MM.1S (cell line): ENCODE results near the gene ATP2B2.

Source experiments
- DNase-seq: peaks from one replicate; pipeline ENCODE4 v3.0.0-alpha.2; 2015
- H2AFZ ChIP-seq: fragments of 300-600 bp; sonication (generic); 2 replicates; pipeline ENCODE4 v1.6.0; 2016; ENCODE audit warnings: antibody characterized with exemption, low read length
- H3F3A ChIP-seq: fragments of 300-600 bp; sonication (generic); 2 replicates; pipeline ENCODE4 v1.6.1; 2016; ENCODE audit warnings: mild to moderate bottlenecking, antibody characterized with exemption, low read length, moderate library complexity, mixed read lengths; ENCODE audit not compliant: insufficient read depth
- H3K27ac ChIP-seq: fragments of 300-600 bp; sonication (generic); 2 replicates; pipeline ENCODE4 v1.5.1; 2016; ENCODE audit warnings: mild to moderate bottlenecking, low read length
- H3K27me3 ChIP-seq: fragments of 300-600 bp; sonication (generic); replicated peaks from 2 replicates; pipeline ENCODE4 v1.6.0; 2016; ENCODE audit warnings: low read length; ENCODE audit not compliant: insufficient read depth
- H3K36me3 ChIP-seq: fragments of 300-600 bp; sonication (generic); replicated peaks from 2 replicates; pipeline ENCODE4 v1.6.1; 2016; ENCODE audit warnings: mild to moderate bottlenecking, low read length, mixed read lengths; ENCODE audit not compliant: insufficient read depth
- H3K4me1 ChIP-seq: fragments of 300-600 bp; sonication (generic); 2 replicates; pipeline ENCODE4 v1.6.1; 2016; ENCODE audit warnings: low read length, mixed read lengths
- H3K4me2 ChIP-seq: fragments of 300-600 bp; sonication (generic); 2 replicates; pipeline ENCODE4 v1.6.0; 2016; ENCODE audit warnings: low read depth, low read length
- H3K4me3 ChIP-seq: fragments of 300-600 bp; sonication (generic); 2 replicates; pipeline ENCODE4 v1.5.1; 2016; ENCODE audit warnings: low read length, mixed read lengths
- H3K79me2 ChIP-seq: fragments of 300-600 bp; sonication (generic); 2 replicates; pipeline ENCODE4 v1.6.1; 2016; ENCODE audit warnings: mixed run types, low read length, mixed read lengths
- H3K9ac ChIP-seq: fragments of 300-600 bp; sonication (generic); 2 replicates; pipeline ENCODE4 v1.6.1; 2016; ENCODE audit warnings: low read length, mixed read lengths
- H3K9me2 ChIP-seq: fragments of 300-600 bp; sonication (generic); replicated peaks from 2 replicates; pipeline ENCODE4 v1.6.1; 2016; ENCODE audit warnings: mild to moderate bottlenecking, low read length, mixed read lengths; ENCODE audit not compliant: insufficient read depth
- H3K9me3 ChIP-seq: fragments of 300-600 bp; sonication (generic); replicated peaks from 2 replicates; pipeline ENCODE4 v1.6.1; 2016; ENCODE audit warnings: mild to moderate bottlenecking, low read length, mixed read lengths; ENCODE audit not compliant: insufficient read depth
- H4K20me1 ChIP-seq: fragments of 300-600 bp; sonication (generic); 2 replicates; pipeline ENCODE4 v1.6.1; 2016; ENCODE audit warnings: mild to moderate bottlenecking, low read length, moderate library complexity, mixed read lengths; ENCODE audit not compliant: insufficient read depth
- CTCF ChIP-seq: fragments of 300-600 bp; sonication (generic); IDR thresholded peaks from 2 replicates; pipeline ENCODE4 v1.5.1; 2016; ENCODE audit warnings: antibody characterized with exemption, low read length, mixed read lengths
- EZH2 ChIP-seq: fragments of 300-600 bp; sonication (generic); optimal IDR thresholded peaks from 2 replicates; pipeline ENCODE3; 2017; ENCODE audit warnings: low read depth, mild to moderate bottlenecking, antibody characterized with exemption, low read length, mixed read lengths
- EZH2phosphoT487 ChIP-seq: fragments of 300-600 bp; sonication (generic); IDR thresholded peaks from 2 replicates; pipeline ENCODE4 v1.6.1; 2018; ENCODE audit warnings: antibody characterized with exemption, low read length

ATP2B2 gene

GRCh38 chr3:10350324-10350985 is 154.9 kb downstream of the ATP2B2 start:
- DNase-seq, result no peak
- TF ChIP-seq CTCF (no peak), EZH2 (no peak), EZH2phosphoT487 (no peak)
- Histone ChIP-seq H4K20me1 (no peaks in the 10 kb centered on the region), H2AFZ (no peak overlapping the region), H3K4me1 (no peaks in the 10 kb centered on the region), H3K27me3 (no peaks in the 10 kb centered on the region), H3K27ac (no peak overlapping the region), H3K9ac (no peak overlapping the region), H3K9me3 (no peaks in the 10 kb centered on the region), H3K4me2 (no peak overlapping the region), H3K79me2 (no peaks in the 10 kb centered on the region), H3K36me3 (no peaks in the 10 kb centered on the region), H3K4me3 (no peak overlapping the region), H3K9me2 (no peaks in the 10 kb centered on the region), H3F3A (no peaks in the 10 kb centered on the region)

GRCh38 chr3:10349801-10350200 is 155.6 kb downstream of the ATP2B2 start:
- no peak overlapping the region for H3K4me2 ChIP-seq
- DNase-seq, result no peak

GRCh38 chr3:10348404-10348721 is 157.0 kb downstream of the ATP2B2 start:
- TF ChIP-seq EZH2phosphoT487 (no peak), EZH2 (no peak), CTCF (no peak)
- Histone ChIP-seq H3K4me3 (no peak overlapping the region), H3K9ac (no peak overlapping the region), H4K20me1 (no peaks in the 10 kb centered on the region), H3K36me3 (no peaks in the 10 kb centered on the region), H3K79me2 (no peaks in the 10 kb centered on the region), H3K4me1 (no peaks in the 10 kb centered on the region), H3K27ac (no peak overlapping the region), H2AFZ (no peak overlapping the region), H3K4me2 (no peak overlapping the region), H3F3A (no peaks in the 10 kb centered on the region), H3K9me2 (no peaks in the 10 kb centered on the region), H3K9me3 (no peaks in the 10 kb centered on the region), H3K27me3 (no peaks in the 10 kb centered on the region)
- DNase-seq, result no peak

More at GRCh38 chr3:10349801-10350200, 155.6 kb downstream of the ATP2B2 start:
- H3K9me2 ChIP-seq, result no peaks in the 10 kb centered on the region
- H3K27ac ChIP-seq, result no peak overlapping the region
- H2AFZ ChIP-seq, result no peak overlapping the region
- H3K9ac ChIP-seq, result no peak overlapping the region
- H3K27me3 ChIP-seq, result no peaks in the 10 kb centered on the region
- H4K20me1 ChIP-seq, result no peaks in the 10 kb centered on the region
- no peaks in the 10 kb centered on the region for H3K9me3 ChIP-seq
- H3K36me3 ChIP-seq, result no peaks in the 10 kb centered on the region
- no peak overlapping the region for H3K4me3 ChIP-seq
- TF ChIP-seq CTCF, result no peak
- TF ChIP-seq EZH2, result no peak
- no peak for TF ChIP-seq EZH2phosphoT487
- H3F3A ChIP-seq, result no peaks in the 10 kb centered on the region
- no peaks in the 10 kb centered on the region for H3K4me1 ChIP-seq
- no peaks in the 10 kb centered on the region for H3K79me2 ChIP-seq
